22Rv1 (cell line): ENCODE measurements around the gene KLHDC4.

Source experiments
- CTCF ChIP-seq: fragments of 450-650 bp; IDR thresholded peaks from 2 replicates; pipeline ENCODE4 v1.5.1; 2017; ENCODE audit warnings: mild to moderate bottlenecking
- ZFX ChIP-seq: fragments of 450-650 bp; IDR thresholded peaks from 2 replicates; pipeline ENCODE4 v1.6.1; 2017; ENCODE audit warnings: antibody characterized with exemption, borderline replicate concordance

- no peak for TF ChIP-seq CTCF
- no peak for TF ChIP-seq ZFX
These were observed 3.2 kb downstream of the KLHDC4 start for GRCh38 chr16:87762620-87763019.
